ENCODE measurements around the gene LRP8.

- TF ChIP-seq CTCF (IDR thresholded peaks at IDR 0.05) (no peak), EP300 (IDR thresholded peaks at IDR 0.05) (no peak), POLR2AphosphoS5 (IDR thresholded peaks at IDR 0.05) (no peak)
Measured at GRCh38 chr1:53294567-53294966, 33.3 kb downstream of the LRP8 start.

All from gastroesophageal sphincter (tissue), 3 donors.